GM12872 (cell line): ENCODE results near the gene SHC2.

Experiments
- CTCF ChIP-seq: IDR thresholded peaks from 3 replicates; pipeline ENCODE4 v1.5.1; 2011; ENCODE audit warnings: low read depth, mild to moderate bottlenecking, low read length, moderate library complexity; ENCODE audit not compliant: insufficient read depth

The SHC2 gene

GRCh38 chr19:416416-416815, 44.4 kb downstream of the SHC2 start:
- TF ChIP-seq CTCF: no peak

DNA sequence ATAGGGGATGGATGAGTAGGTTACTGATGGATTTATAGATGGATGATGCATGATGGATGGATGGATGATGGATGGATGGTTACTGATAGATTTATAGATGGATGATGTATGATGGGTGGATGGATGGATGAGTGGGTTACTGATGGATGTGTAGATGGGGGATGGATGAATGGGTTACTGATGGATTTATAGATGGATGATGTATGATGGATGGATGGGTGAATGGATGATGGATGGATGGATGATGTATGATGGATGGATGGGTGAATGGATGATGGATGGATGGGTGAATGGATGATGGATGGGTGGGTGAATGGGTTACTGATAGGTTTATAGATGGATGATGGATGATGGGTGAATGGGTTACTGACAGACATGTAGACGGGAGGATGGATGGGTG, 45.5 kb downstream of the SHC2 start:
- TF ChIP-seq CTCF: no peak

DNA sequence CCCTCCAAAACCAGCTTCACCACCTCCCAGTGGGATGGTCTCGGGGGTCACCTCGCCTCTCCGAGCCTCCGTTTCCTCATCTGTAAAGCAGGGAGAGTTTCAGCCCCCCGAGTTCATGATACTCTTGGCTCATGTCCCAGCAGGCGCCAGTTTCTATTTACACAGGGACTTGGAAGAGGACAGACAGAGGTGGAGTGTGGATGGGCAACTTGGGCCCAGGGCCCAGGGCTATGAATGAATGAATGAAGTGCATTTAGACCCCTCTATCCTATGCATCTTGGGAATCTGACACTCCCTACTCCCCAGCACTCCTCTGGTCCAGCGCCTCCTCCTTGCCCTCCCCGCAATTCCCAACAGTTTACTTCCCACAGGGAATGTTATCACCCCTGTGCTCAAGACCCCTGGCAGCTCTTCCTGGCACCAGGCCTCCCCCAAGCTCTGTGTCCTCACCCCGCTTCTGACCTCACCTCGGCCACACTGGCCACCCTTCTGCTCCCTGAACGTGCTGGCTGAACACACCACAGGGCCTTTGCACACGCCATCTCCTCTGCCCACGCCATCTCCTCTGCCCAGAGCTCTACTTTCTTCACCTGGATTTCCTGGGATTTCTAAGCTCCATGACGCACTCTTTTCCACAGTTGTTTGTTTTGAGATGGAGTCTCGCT, 46.9 kb downstream of the SHC2 start:
- no peak for TF ChIP-seq CTCF

- TF ChIP-seq CTCF: no peak
These were observed 48.2 kb downstream of the SHC2 start for GRCh38 chr19:412356-413355.

DNA sequence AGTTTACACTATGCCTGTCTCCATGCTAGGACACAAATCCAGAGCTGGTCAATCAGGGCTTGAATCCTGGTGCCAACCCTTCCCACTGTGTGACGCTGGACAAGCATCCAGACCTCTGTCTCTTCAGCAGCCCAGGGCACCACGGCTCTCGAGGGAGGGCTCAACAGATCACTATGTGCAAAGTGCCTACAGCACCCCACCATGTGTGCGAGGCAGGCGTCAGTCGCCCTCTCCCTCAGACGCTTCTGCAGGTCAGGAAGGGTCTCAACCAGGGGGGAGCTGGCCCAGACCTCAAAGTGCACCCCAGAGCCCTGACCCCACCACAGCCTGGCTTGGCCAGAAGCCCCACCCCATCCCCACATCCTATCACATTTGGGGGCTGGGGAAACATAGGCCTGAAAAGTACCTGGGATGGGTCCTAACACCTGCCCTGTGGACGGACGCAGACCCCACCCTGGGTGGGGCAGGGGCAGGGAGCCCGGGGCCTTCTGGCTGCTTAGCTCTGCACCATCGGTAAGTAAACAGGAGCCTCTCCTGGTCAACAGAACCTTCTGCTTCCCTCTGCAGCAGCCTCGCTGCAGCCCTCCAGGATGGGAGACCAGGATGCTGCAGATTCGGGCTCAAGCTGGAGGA, 49.0 kb downstream of the SHC2 start:
- TF ChIP-seq CTCF: no peak

GRCh38 chr19:410243-410781, 50.5 kb downstream of the SHC2 start:
- TF ChIP-seq CTCF: no peak

DNA sequence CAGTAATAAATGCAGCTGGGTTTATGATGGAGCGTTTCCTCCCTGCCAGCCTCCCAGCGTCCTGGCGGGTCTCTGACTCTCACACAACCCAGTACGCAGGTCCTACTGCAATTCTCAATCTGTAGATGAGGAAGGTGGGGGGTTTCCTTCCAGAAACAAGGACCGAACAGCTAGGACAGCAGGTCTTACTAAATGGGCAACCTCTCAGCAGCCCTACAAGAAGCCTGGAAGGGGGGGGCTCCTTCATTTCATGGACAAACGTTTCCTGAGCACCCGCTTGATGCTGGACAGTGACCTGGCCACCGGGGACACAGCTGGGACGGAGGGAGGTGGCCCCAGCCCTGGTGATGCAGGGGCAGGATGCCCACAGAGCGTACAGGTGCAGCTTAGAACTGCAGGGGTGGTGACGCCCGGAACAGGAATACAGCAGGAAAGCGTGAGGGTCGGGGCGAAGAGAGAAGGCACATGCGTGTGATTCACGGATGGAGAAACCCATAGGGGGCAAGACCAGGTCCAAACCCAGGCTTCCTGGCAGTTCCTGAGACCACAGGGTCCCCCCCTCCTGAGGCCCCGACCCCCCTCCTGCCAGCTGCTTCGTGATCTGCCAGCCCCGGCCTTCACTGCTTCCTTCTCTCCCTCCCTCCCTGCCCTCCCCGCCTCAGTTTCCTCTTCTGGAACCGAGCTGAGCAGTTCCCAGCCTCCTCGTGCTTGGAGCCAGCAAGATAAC, 51.2 kb downstream of the SHC2 start:
- TF ChIP-seq CTCF: no peak
